Sigmoid colon (tissue), 4 donors: ENCODE measurements around the gene MMP2.

Experiments used
- EP300 ChIP-seq, 4 donors: sonication (generic); formaldehyde crosslinking; IDR thresholded peaks; one replicate each; pipeline ENCODE4 v1.6.1; 2017; ENCODE audit warnings: antibody characterized with exemption in 4 of 4
- POLR2A ChIP-seq, 2 donors: fragments of 450-650 bp; IDR thresholded peaks; one replicate each; pipeline ENCODE4 v1.6.1; 2016; ENCODE audit warnings: antibody characterized with exemption in 2 of 2, mild to moderate bottlenecking in 2 of 2, moderate library complexity in 2 of 2
- TF ChIP-seq, protein P1 (sequence below), 4 experiments: fragments of 450-650 bp in 3 of 4; fragments of 200-600 bp in 1 of 4; IDR thresholded peaks; one replicate each; pipeline ENCODE4 v1.5.1; 2016 to 2019; ENCODE audit warnings: antibody characterized with exemption in 4 of 4, mild to moderate bottlenecking in 3 of 4, moderate library complexity in 2 of 4

DNA sequence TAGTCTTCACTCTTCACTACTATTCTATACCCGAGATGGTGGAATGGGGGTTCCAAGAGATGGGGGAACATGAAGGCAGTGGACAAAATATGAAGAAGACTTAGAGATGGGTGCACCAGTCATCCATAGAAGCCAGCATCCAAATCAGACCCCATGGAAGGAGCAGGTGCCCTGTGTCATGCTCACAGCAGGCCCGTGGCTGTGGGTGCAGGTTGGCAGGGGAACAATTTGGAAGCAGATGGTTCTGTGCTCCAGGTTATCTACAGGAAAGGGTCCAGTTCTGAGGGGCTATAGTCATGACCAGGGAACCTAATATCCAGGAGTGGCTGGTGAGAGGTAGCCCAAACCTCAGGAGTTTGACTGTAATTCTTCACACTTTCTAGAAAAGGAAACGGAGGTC, 20.3 kb downstream of the MMP2 start:
- TF ChIP-seq EP300 (IDR thresholded peaks at IDR 0.05): no peak
- TF ChIP-seq, protein P1, sequence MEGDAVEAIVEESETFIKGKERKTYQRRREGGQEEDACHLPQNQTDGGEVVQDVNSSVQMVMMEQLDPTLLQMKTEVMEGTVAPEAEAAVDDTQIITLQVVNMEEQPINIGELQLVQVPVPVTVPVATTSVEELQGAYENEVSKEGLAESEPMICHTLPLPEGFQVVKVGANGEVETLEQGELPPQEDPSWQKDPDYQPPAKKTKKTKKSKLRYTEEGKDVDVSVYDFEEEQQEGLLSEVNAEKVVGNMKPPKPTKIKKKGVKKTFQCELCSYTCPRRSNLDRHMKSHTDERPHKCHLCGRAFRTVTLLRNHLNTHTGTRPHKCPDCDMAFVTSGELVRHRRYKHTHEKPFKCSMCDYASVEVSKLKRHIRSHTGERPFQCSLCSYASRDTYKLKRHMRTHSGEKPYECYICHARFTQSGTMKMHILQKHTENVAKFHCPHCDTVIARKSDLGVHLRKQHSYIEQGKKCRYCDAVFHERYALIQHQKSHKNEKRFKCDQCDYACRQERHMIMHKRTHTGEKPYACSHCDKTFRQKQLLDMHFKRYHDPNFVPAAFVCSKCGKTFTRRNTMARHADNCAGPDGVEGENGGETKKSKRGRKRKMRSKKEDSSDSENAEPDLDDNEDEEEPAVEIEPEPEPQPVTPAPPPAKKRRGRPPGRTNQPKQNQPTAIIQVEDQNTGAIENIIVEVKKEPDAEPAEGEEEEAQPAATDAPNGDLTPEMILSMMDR (IDR thresholded peaks at IDR 0.05): no peak
- no peak for TF ChIP-seq POLR2A (IDR thresholded peaks at IDR 0.05)
